ENCODE results near the gene LYZL6. TPM values are rescaled to one million over a fixed set of nuclear protein-coding genes. Genes with fewer than 3 reads are reported as not detected.

The LYZL6 gene
- polyA plus RNA-seq, 1 donor (not counting 4 experiments of a cell fraction or from before 2014, with no cell fraction given), result not detected

GRCh38 chr17:35934760-35935159 lies 8.8 kb downstream of the LYZL6 start:
- TF ChIP-seq, protein P1, sequence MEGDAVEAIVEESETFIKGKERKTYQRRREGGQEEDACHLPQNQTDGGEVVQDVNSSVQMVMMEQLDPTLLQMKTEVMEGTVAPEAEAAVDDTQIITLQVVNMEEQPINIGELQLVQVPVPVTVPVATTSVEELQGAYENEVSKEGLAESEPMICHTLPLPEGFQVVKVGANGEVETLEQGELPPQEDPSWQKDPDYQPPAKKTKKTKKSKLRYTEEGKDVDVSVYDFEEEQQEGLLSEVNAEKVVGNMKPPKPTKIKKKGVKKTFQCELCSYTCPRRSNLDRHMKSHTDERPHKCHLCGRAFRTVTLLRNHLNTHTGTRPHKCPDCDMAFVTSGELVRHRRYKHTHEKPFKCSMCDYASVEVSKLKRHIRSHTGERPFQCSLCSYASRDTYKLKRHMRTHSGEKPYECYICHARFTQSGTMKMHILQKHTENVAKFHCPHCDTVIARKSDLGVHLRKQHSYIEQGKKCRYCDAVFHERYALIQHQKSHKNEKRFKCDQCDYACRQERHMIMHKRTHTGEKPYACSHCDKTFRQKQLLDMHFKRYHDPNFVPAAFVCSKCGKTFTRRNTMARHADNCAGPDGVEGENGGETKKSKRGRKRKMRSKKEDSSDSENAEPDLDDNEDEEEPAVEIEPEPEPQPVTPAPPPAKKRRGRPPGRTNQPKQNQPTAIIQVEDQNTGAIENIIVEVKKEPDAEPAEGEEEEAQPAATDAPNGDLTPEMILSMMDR (optimal IDR thresholded peaks at IDR 0.05 in 1 of 3, IDR thresholded peaks at IDR 0.05 in 1 of 3, conservative IDR thresholded peaks at IDR 0.05 in 1 of 3; ENCODE audit: extremely low read depth in 1 of 3, insufficient read depth in 2 of 3, low read length in 3 of 3), result no peak
- TF ChIP-seq EZH2 (IDR thresholded peaks at IDR 0.05; ENCODE audit: low read length), result no peak
- H3K4me3 ChIP-seq (ENCODE audit: control insufficient read depth in 2 of 3, extremely low read depth in 1 of 3, insufficient read depth in 2 of 3, low read depth in 1 of 3, low read length in 3 of 3), result no peak overlapping the region
- H3K9me3 ChIP-seq (ENCODE audit: control insufficient read depth, low read depth, low read length), result no peaks in the 10 kb centered on the region
- H3K27me3 ChIP-seq (ENCODE audit: control insufficient read depth, extremely low read depth, insufficient read depth, low read length), result no peaks in the 10 kb centered on the region
- no peaks in the 10 kb centered on the region for H3K36me3 ChIP-seq (ENCODE audit: control insufficient read depth in 2 of 2, extremely low read depth in 1 of 2, insufficient read depth in 2 of 2, low read length in 2 of 2)
- dilution Hi-C loops (cut with MboI; ENCODE audit: extremely low pct_ligation_motif_present, low sequenced_read_pairs), result no loop called here
- no peak for FAIRE-seq
- no peak overlapping the region for H2AFZ ChIP-seq (ENCODE audit: control insufficient read depth, low read length)
- peaks cover 3% of the 10 kb centered on the region for H3K4me1 ChIP-seq (ENCODE audit: control insufficient read depth, extremely low read depth, insufficient read depth, low read length)
- no peak overlapping the region for H3K9ac ChIP-seq (ENCODE audit: control insufficient read depth, extremely low read depth, insufficient read depth, low read length)
- no peaks in the 10 kb centered on the region for H3K9me1 ChIP-seq (ENCODE audit: control insufficient read depth, extremely low read depth, insufficient read depth, low read length)
- no peak overlapping the region for H3K27ac ChIP-seq (ENCODE audit: control insufficient read depth, insufficient read depth, low read length)
- H3K79me2 ChIP-seq (ENCODE audit: control insufficient read depth, insufficient read depth, low read length), result no peaks in the 10 kb centered on the region
- H3K4me2 ChIP-seq (ENCODE audit: control insufficient read depth, extremely low read depth, insufficient read depth, low read depth, low read length), result no peak overlapping the region
- DNase-seq (ENCODE audit: low read depth, low spot score), result no peak
- H4K20me1 ChIP-seq (ENCODE audit: control insufficient read depth, extremely low read depth, insufficient read depth, low read length), result no peaks in the 10 kb centered on the region

DNA sequence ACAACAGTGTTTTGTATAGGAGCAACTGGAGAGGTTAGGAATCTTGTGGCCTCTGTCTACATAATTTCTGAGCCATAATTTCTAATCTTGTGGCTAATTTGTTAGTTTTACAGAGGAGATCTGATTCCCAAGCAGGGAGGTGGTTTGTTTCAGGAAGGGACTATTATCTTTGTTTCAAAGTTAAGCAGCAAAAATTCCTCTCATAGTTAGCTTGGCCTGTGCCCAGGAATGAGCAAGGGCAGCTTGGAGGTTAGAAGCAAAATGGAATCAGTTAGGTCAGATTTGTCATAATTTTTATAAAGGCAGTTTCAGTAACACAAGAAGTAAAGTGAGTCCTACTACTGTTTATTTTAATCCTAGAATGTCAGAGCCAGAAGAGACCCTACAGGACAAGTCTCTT lies 10.9 kb downstream of the LYZL6 start:
- H3K27ac ChIP-seq (ENCODE audit: control insufficient read depth, insufficient read depth, low read length), result no peak overlapping the region
- H2AFZ ChIP-seq (ENCODE audit: control insufficient read depth, low read length), result no peak overlapping the region
- H3K9me3 ChIP-seq (ENCODE audit: control insufficient read depth, low read depth, low read length), result no peaks in the 10 kb centered on the region
- no peak overlapping the region for H3K4me3 ChIP-seq (ENCODE audit: control insufficient read depth in 2 of 3, extremely low read depth in 1 of 3, insufficient read depth in 2 of 3, low read depth in 1 of 3, low read length in 3 of 3)
- no peak overlapping the region for H3K9ac ChIP-seq (ENCODE audit: control insufficient read depth, extremely low read depth, insufficient read depth, low read length)
- no peaks in the 10 kb centered on the region for H3K9me1 ChIP-seq (ENCODE audit: control insufficient read depth, extremely low read depth, insufficient read depth, low read length)
- H3K27me3 ChIP-seq (ENCODE audit: control insufficient read depth, extremely low read depth, insufficient read depth, low read length), result no peaks in the 10 kb centered on the region
- DNase-seq (ENCODE audit: low read depth, low spot score), result no peak
- H3K36me3 ChIP-seq (ENCODE audit: control insufficient read depth in 2 of 2, extremely low read depth in 1 of 2, insufficient read depth in 2 of 2, low read length in 2 of 2), result no peaks in the 10 kb centered on the region
- no peak for FAIRE-seq
- dilution Hi-C loops (cut with MboI; ENCODE audit: extremely low pct_ligation_motif_present, low sequenced_read_pairs), result no loop called here
- peaks cover 3% of the 10 kb centered on the region for H3K4me1 ChIP-seq (ENCODE audit: control insufficient read depth, extremely low read depth, insufficient read depth, low read length)
- no peaks in the 10 kb centered on the region for H3K79me2 ChIP-seq (ENCODE audit: control insufficient read depth, insufficient read depth, low read length)
- H3K4me2 ChIP-seq (ENCODE audit: control insufficient read depth, extremely low read depth, insufficient read depth, low read depth, low read length), result no peak overlapping the region
- no peaks in the 10 kb centered on the region for H4K20me1 ChIP-seq (ENCODE audit: control insufficient read depth, extremely low read depth, insufficient read depth, low read length)
- no peak for TF ChIP-seq EZH2 (IDR thresholded peaks at IDR 0.05; ENCODE audit: low read length)
- TF ChIP-seq, protein P1 (optimal IDR thresholded peaks at IDR 0.05 in 1 of 3, IDR thresholded peaks at IDR 0.05 in 1 of 3, conservative IDR thresholded peaks at IDR 0.05 in 1 of 3; ENCODE audit: extremely low read depth in 1 of 3, insufficient read depth in 2 of 3, low read length in 3 of 3), result no peak
